Lower lobe of right lung (tissue), 2 donors: Measurements from ENCODE around the gene SBF2. TPM values are rescaled to one million over a fixed set of nuclear protein-coding genes. Genes with fewer than 3 reads are reported as not detected.

Experiments used
- ATAC-seq, 2 donors: fragments of 200-7000 bp; cut with Tn5 transposase; one replicate each; pipeline ENCODE4 v1.9.1; 2020 to 2022; ENCODE audit warnings: mild to moderate bottlenecking in 2 of 2, moderate library complexity in 2 of 2
- DNase-seq: peaks from one replicate; pipeline ENCODE4 v3.0.0-alpha.2; 2020
- H3K27ac ChIP-seq: fragments of 200-600 bp; one replicate; pipeline ENCODE4 v1.8.0; 2022
- H3K27me3 ChIP-seq: fragments of 200-600 bp; one replicate; pipeline ENCODE4 v1.8.0; 2022; ENCODE audit warnings: low read depth
- H3K36me3 ChIP-seq: fragments of 200-600 bp; one replicate; pipeline ENCODE4 v1.8.0; 2022; ENCODE audit warnings: mild to moderate bottlenecking
- H3K4me1 ChIP-seq: fragments of 200-600 bp; one replicate; pipeline ENCODE4 v1.8.0; 2022
- H3K4me3 ChIP-seq: fragments of 200-600 bp; one replicate; pipeline ENCODE4 v1.8.0; 2022; ENCODE audit warnings: mild to moderate bottlenecking
- H3K9me3 ChIP-seq: fragments of 200-600 bp; one replicate; pipeline ENCODE4 v1.8.0; 2022
- intact Hi-C: fragments of 100-400 bp; cut with DNase I; formaldehyde crosslinking; loops from one replicate; pipeline ENCODE4 v1.11.0; 2022
- total RNA-seq: library from RNA; stranded (reverse); fragmentation: NEBNext Ultra II Directional; extraction: Animal tissue kit (Norgen Biotek cat#: 25700); gene quantifications from one replicate; pipeline ENCODE4 v1.2.1, GENCODE V29; 2021
- TF ChIP-seq, protein P1 (sequence below): fragments of 200-600 bp; IDR thresholded peaks from one replicate; pipeline ENCODE4 v1.8.0; 2022; ENCODE audit warnings: antibody characterized with exemption, mild to moderate bottlenecking
- donor health status: DM: no; HTN: yes; CAD: no; lungs with severe emphysema.

The SBF2 gene
- total RNA-seq, 1 donor from 2014 or later, result 41.3 TPM

DNA sequence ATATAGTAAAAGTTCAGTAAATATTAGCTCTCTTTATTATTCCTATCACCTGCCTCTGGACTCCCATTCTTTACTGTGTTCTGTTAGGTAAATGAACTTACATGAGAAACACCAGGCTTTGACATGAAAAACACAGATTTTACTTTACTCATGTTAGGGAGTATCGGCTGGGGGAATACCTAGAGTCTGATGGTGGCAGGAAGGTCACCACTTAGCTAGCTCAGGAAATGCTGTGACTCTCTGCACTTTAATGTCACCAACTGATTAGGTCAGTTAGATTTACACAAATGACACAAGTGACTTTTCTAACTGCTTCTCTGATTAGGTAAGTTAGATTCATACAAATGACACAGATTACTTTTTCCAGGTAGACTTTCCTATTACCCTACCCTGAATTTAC lies 405.1 kb downstream of the SBF2 start:
- Histone ChIP-seq H3K9me3 (no peaks in the 10 kb centered on the region), H3K36me3 (no peaks in the 10 kb centered on the region), H3K27ac (no peak overlapping the region), H3K27me3 (no peaks in the 10 kb centered on the region), H3K4me1 (no peaks in the 10 kb centered on the region), H3K4me3 (no peak overlapping the region)
- no peak for ATAC-seq
- DNase-seq, result no peak
- TF ChIP-seq, protein P1, sequence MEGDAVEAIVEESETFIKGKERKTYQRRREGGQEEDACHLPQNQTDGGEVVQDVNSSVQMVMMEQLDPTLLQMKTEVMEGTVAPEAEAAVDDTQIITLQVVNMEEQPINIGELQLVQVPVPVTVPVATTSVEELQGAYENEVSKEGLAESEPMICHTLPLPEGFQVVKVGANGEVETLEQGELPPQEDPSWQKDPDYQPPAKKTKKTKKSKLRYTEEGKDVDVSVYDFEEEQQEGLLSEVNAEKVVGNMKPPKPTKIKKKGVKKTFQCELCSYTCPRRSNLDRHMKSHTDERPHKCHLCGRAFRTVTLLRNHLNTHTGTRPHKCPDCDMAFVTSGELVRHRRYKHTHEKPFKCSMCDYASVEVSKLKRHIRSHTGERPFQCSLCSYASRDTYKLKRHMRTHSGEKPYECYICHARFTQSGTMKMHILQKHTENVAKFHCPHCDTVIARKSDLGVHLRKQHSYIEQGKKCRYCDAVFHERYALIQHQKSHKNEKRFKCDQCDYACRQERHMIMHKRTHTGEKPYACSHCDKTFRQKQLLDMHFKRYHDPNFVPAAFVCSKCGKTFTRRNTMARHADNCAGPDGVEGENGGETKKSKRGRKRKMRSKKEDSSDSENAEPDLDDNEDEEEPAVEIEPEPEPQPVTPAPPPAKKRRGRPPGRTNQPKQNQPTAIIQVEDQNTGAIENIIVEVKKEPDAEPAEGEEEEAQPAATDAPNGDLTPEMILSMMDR, result no peak
- intact Hi-C loops, result no loop called here

GRCh38 chr11:9887472-9887871 lies 406.5 kb downstream of the SBF2 start:
- DNase-seq, result no peak

DNA sequence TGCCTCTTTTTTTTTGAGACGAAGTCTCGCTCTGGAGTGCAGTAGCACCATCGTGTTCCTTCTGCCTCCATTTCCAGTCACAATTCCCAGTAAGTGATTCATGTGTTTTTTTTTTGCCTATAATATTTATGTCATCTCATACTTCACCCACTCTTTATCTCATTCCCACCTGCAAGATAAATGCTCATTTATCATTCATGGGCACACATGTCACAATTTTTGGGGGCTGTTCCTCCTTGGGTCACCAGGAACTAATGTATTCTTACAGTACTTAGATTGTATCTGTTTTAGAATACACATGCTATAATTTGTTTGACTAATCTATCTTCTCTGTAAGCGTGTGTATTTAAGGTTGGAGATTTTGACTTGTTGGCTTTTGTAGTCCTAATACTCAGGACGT lies 407.4 kb downstream of the SBF2 start:
- DNase-seq (no peak), ATAC-seq (no peak)
- H3K27me3 ChIP-seq, result no peaks in the 10 kb centered on the region
- no peaks in the 10 kb centered on the region for H3K36me3 ChIP-seq
- H3K4me1 ChIP-seq, result no peaks in the 10 kb centered on the region
- H3K4me3 ChIP-seq, result no peak overlapping the region
- intact Hi-C loops, result no loop called here
- TF ChIP-seq, protein P1, result no peak
- H3K9me3 ChIP-seq, result no peaks in the 10 kb centered on the region
- no peak overlapping the region for H3K27ac ChIP-seq

More at GRCh38 chr11:9887472-9887871, 406.5 kb downstream of the SBF2 start:
- TF ChIP-seq, protein P1, result no peak
- no peak for ATAC-seq
- intact Hi-C loops, result no loop called here
- Histone ChIP-seq H3K9me3 (no peaks in the 10 kb centered on the region), H3K36me3 (no peaks in the 10 kb centered on the region), H3K4me1 (no peaks in the 10 kb centered on the region), H3K27ac (no peak overlapping the region), H3K27me3 (no peaks in the 10 kb centered on the region), H3K4me3 (no peak overlapping the region)

DNA sequence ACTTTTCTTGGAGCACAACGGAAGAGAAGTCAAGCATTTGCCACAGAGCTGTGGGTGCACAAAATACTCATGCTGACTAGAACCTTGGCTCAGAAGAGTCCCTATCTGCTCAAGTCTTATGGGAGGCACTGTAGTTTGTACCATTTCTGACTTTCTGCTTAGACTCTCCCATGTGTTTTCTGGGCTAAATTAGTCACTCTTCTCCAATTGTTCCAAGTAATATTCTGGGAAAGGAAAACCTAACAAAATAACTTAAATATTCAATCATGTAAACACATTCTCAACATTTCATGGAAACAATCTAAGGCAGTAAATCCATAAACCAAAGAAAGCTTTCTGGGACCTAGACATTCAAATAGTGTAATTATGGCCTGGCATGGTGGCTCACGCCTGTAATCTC lies 409.4 kb downstream of the SBF2 start:
- no peak overlapping the region for H3K27ac ChIP-seq
- intact Hi-C loops, result no loop called here
- DNase-seq (no peak), ATAC-seq (no peak)
- TF ChIP-seq, protein P1, result no peak
- no peaks in the 10 kb centered on the region for H3K36me3 ChIP-seq
- no peaks in the 10 kb centered on the region for H3K27me3 ChIP-seq
- no peaks in the 10 kb centered on the region for H3K9me3 ChIP-seq
- no peak overlapping the region for H3K4me3 ChIP-seq
- H3K4me1 ChIP-seq, result no peaks in the 10 kb centered on the region

GRCh38 chr11:9880657-9881056 lies 413.4 kb downstream of the SBF2 start:
- no peak for ATAC-seq
- TF ChIP-seq, protein P1, result no peak
- no peaks in the 10 kb centered on the region for H3K4me1 ChIP-seq
- H3K27ac ChIP-seq, result no peak overlapping the region
- H3K36me3 ChIP-seq, result no peaks in the 10 kb centered on the region
- no peak overlapping the region for H3K4me3 ChIP-seq
- H3K27me3 ChIP-seq, result no peaks in the 10 kb centered on the region
- peaks cover 6% of the 10 kb centered on the region for H3K9me3 ChIP-seq
- no peak for DNase-seq
- intact Hi-C loops, result no loop called here

GRCh38 chr11:9878936-9879335 lies 415.1 kb downstream of the SBF2 start:
- no peak for DNase-seq
- ATAC-seq, result no peak
- TF ChIP-seq, protein P1, result no peak
- intact Hi-C loops, result no loop called here
- H3K4me1 ChIP-seq, result no peaks in the 10 kb centered on the region
- no peaks in the 10 kb centered on the region for H3K27me3 ChIP-seq
- H3K9me3 ChIP-seq, result peaks cover 6% of the 10 kb centered on the region
- no peak overlapping the region for H3K27ac ChIP-seq
- H3K4me3 ChIP-seq, result no peak overlapping the region
- H3K36me3 ChIP-seq, result no peaks in the 10 kb centered on the region
